ENCODE data around the gene HIC1. TPM values are rescaled to one million over a fixed set of nuclear protein-coding genes. Genes with fewer than 3 reads are reported as not detected.

Gene HIC1
- total and polyA plus RNA-seq, 2 donors (not counting 1 experiment from before 2014, with no cell fraction given), result 11.3 to 29.1 TPM

DNA sequence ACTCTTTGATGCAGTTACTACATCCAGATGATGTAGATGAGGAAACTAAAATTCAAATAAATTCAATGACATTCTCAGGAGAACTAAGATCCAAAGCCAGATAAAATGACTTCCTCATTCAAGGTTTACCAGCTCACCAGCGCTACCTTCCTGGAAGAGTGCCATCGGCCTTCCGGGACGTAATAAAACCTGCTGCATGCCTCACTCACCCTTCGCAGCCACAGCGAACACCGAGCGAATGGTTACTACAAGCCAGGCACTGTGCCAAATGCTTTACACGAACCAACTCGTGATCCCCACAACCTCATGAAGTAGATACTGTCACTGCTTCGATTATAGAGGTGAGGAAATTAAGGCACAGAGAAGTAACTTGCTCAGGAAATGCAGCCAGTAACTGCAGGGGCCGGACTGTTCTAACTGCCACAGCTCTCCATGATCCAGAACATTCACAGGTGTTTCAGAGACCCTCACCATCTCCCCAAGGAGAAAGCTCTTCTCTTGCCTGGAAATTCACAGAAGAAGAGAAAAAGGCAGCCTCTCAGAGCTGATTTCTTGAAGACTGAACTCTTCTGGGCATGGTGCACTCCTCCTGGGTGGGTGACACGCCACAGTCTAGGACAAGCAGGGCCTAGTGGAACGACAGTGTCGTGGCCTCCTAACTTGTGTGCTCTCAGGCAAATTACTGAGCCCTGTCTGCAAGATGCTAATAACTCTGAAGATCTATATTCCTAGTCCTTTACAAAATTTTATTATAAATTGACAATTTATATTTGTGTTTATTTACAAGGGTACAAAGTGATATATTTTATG is 46.8 kb downstream of the HIC1 start:
- Histone ChIP-seq H3K9ac (ENCODE audit: insufficient read depth, low read length) (no peak overlapping the region), H3K4me3 (replicated peaks in 1 of 4; ENCODE audit: control extremely low read depth in 1 of 4, insufficient read depth in 1 of 4, low read depth in 3 of 4, low read length in 4 of 4) (no peak overlapping the region), H3K4me1 (ENCODE audit: control insufficient read depth, extremely low read depth, insufficient read depth, low read length) (peaks cover 3% of the 10 kb centered on the region), H3K9me3 (ENCODE audit: control insufficient read depth, insufficient read depth, low read depth, low read length) (no peaks in the 10 kb centered on the region), H4K20me1 (ENCODE audit: control insufficient read depth, extremely low read depth, insufficient read depth, low read length) (no peaks in the 10 kb centered on the region), H3K27ac (ENCODE audit: insufficient read depth, low read length) (no peak overlapping the region), H3K4me2 (ENCODE audit: extremely low read depth, insufficient read depth, low read length) (no peak overlapping the region), H2AFZ (ENCODE audit: low read length) (no peak overlapping the region), H3K27me3 (ENCODE audit: control insufficient read depth, insufficient read depth, low read length) (no peaks in the 10 kb centered on the region), H3K36me3 (ENCODE audit: control insufficient read depth, insufficient read depth, low read length) (no peaks in the 10 kb centered on the region), H3K79me2 (ENCODE audit: control insufficient read depth, insufficient read depth, low read length) (no peaks in the 10 kb centered on the region)
- DNase-seq (ENCODE audit: low read depth in 2 of 2), result peak in 1 of 2 donors; percentile 89
- TF ChIP-seq EZH2 (IDR thresholded peaks at IDR 0.05; ENCODE audit: low read length, missing control alignments) (no peak), CTCF (conservative IDR thresholded peaks at IDR 0.05 in 1 of 2, IDR thresholded peaks at IDR 0.05 in 1 of 2; ENCODE audit: low read depth in 1 of 2, low read length in 2 of 2) (no peak)

DNA sequence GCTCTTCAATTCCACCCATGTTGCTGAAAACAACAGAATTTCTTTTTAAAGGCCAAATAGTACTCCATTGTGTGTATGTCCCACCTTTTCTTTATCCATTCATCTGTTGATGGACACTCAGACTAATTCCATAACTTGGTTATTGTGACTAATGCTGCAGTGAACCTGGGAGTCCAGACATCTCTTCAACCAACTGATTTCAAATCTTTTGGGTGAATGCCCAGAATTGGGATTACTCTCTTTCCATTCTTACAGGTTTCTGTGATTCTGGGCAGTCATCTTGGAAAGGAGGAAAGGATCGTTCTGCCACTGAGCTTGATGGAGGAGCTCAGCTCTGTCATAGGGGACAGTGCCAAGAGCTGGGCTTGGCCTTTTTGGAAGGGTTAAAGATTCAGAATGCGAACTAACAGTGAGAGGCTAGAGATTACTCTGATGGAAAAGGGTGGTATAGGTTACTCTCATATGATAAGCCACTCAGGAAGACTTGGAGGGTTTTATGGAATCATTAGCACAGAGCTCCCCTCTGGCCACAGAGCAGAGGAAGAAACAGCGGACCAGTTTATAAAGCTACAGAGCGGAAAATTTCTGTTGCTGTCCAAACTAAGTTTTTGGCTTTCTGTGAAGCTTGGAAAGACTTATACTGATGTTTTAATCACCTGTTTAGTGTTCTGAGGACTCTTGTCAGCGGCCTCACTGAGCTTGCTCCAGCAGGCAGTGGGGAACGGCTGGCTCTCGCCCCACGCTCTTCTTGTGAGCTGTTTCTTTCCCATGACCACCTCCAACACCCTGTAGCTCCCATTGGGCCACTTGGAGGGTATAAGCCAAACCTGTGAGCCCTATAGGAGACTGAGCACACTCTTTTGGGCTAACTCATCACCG is 48.3 kb downstream of the HIC1 start:
- no peak overlapping the region for H3K27ac ChIP-seq (ENCODE audit: insufficient read depth, low read length)
- no peaks in the 10 kb centered on the region for H4K20me1 ChIP-seq (ENCODE audit: control insufficient read depth, extremely low read depth, insufficient read depth, low read length)
- DNase-seq (ENCODE audit: low read depth in 2 of 2), result peak; percentile 53 to 95
- no peaks in the 10 kb centered on the region for H3K9me3 ChIP-seq (ENCODE audit: control insufficient read depth, insufficient read depth, low read depth, low read length)
- H3K4me2 ChIP-seq (ENCODE audit: extremely low read depth, insufficient read depth, low read length), result no peak overlapping the region
- H3K27me3 ChIP-seq (ENCODE audit: control insufficient read depth, insufficient read depth, low read length), result no peaks in the 10 kb centered on the region
- peaks cover 6% of the 10 kb centered on the region for H3K4me1 ChIP-seq (ENCODE audit: control insufficient read depth, extremely low read depth, insufficient read depth, low read length)
- H3K36me3 ChIP-seq (ENCODE audit: control insufficient read depth, insufficient read depth, low read length), result no peaks in the 10 kb centered on the region
- H3K9ac ChIP-seq (ENCODE audit: insufficient read depth, low read length), result no peak overlapping the region
- no peak overlapping the region for H3K4me3 ChIP-seq (replicated peaks in 1 of 4; ENCODE audit: control extremely low read depth in 1 of 4, insufficient read depth in 1 of 4, low read depth in 3 of 4, low read length in 4 of 4)
- H3K79me2 ChIP-seq (ENCODE audit: control insufficient read depth, insufficient read depth, low read length), result no peaks in the 10 kb centered on the region
- no peak overlapping the region for H2AFZ ChIP-seq (ENCODE audit: low read length)
- TF ChIP-seq CTCF (conservative IDR thresholded peaks at IDR 0.05 in 1 of 2, IDR thresholded peaks at IDR 0.05 in 1 of 2; ENCODE audit: low read depth in 1 of 2, low read length in 2 of 2) (no peak), EZH2 (IDR thresholded peaks at IDR 0.05; ENCODE audit: low read length, missing control alignments) (no peak)

DNA sequence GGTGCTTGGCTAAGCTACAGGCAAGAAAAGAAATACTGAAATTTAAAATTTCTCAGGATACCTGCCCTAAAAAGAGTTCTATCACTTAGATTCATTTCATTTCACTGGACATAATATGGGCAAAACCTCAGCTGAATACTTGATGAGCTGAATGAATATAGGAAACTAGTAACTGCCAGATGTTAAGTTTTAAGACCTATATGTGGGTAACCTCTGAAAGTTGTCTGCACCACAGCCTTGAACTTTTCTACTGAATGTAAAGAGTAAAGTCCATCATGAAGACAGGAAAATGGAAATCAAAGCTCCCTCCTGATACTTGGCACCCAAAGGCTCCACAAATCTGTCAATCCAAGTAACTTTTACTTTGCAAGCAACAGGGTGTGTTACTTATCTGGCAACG is 50.8 kb downstream of the HIC1 start:
- no peaks in the 10 kb centered on the region for H3K36me3 ChIP-seq (ENCODE audit: control insufficient read depth, insufficient read depth, low read length)
- no peak overlapping the region for H3K4me2 ChIP-seq (ENCODE audit: extremely low read depth, insufficient read depth, low read length)
- no peaks in the 10 kb centered on the region for H3K27me3 ChIP-seq (ENCODE audit: control insufficient read depth, insufficient read depth, low read length)
- no peaks in the 10 kb centered on the region for H3K9me3 ChIP-seq (ENCODE audit: control insufficient read depth, insufficient read depth, low read depth, low read length)
- H4K20me1 ChIP-seq (ENCODE audit: control insufficient read depth, extremely low read depth, insufficient read depth, low read length), result no peaks in the 10 kb centered on the region
- no peak for DNase-seq (ENCODE audit: low read depth in 2 of 2)
- no peak for TF ChIP-seq EZH2 (IDR thresholded peaks at IDR 0.05; ENCODE audit: low read length, missing control alignments)
- TF ChIP-seq CTCF (conservative IDR thresholded peaks at IDR 0.05 in 1 of 2, IDR thresholded peaks at IDR 0.05 in 1 of 2; ENCODE audit: low read depth in 1 of 2, low read length in 2 of 2), result no peak
- H3K9ac ChIP-seq (ENCODE audit: insufficient read depth, low read length), result no peak overlapping the region
- peaks cover 6% of the 10 kb centered on the region for H3K4me1 ChIP-seq (ENCODE audit: control insufficient read depth, extremely low read depth, insufficient read depth, low read length)
- no peaks in the 10 kb centered on the region for H3K79me2 ChIP-seq (ENCODE audit: control insufficient read depth, insufficient read depth, low read length)
- no peak overlapping the region for H3K4me3 ChIP-seq (replicated peaks in 1 of 4; ENCODE audit: control extremely low read depth in 1 of 4, insufficient read depth in 1 of 4, low read depth in 3 of 4, low read length in 4 of 4)
- no peak overlapping the region for H3K27ac ChIP-seq (ENCODE audit: insufficient read depth, low read length)
- no peak overlapping the region for H2AFZ ChIP-seq (ENCODE audit: low read length)
